ENCODE results near the gene ZC2HC1B. TPM values are rescaled to one million over a fixed set of nuclear protein-coding genes. Genes with fewer than 3 reads are reported as not detected.

ZC2HC1B gene
- total RNA-seq, 1 experiment from 2014 or later, result not detected

DNA sequence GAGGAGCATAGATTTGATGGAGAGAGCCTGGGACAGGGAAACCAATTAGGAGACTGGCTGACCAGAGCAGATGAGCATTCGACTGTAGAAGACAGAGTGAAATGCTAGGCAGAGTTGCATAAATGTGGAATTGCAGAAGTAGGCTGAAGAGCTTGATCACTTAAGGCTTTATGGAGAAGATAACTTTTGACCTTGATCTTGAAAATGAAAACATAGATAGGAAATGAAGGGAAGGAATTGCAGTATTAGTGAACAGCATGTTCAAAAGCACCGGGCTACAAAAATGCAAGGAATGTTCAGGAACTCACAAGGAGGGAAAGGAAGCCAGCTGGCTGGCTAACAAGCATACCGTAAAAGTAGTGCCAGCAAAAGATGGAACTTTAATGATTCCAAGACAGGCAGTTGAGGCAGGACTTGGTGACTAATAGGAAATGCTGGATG lies 41.7 kb upstream of the ZC2HC1B start:
- Histone ChIP-seq H3K56ac (ENCODE audit: insufficient read length, low read depth, low read length) (no peak overlapping the region), H4K8ac (replicated peaks; ENCODE audit: insufficient read length, low read depth, low read length) (no peak overlapping the region), H3K79me1 (ENCODE audit: insufficient read depth, low read depth, low read length, poor library complexity, severe bottlenecking) (no peaks in the 10 kb centered on the region), H4K5ac (ENCODE audit: insufficient read length, low read depth, low read length) (no peak overlapping the region), H4K91ac (ENCODE audit: insufficient read length, low read depth, low read length) (no peak overlapping the region), H2BK15ac (ENCODE audit: low read depth, low read length) (no peak overlapping the region), H3K14ac (ENCODE audit: insufficient read depth, low read length) (no peak overlapping the region), H2AFZ (ENCODE audit: low read length) (no peak overlapping the region), H4K20me1 (ENCODE audit: control insufficient read depth, insufficient read depth, insufficient read length) (no peaks in the 10 kb centered on the region), H2AK5ac (ENCODE audit: insufficient read length, low read length) (no peak overlapping the region), H3K4me1 (ENCODE audit: insufficient read depth, low read length) (no peaks in the 10 kb centered on the region; the same call in 1 of the 2 replicates), H2BK12ac (ENCODE audit: insufficient read length, low read depth, low read length) (no peak overlapping the region), H3K9me3 (ENCODE audit: control insufficient read depth, low read depth, low read length) (no peaks in the 10 kb centered on the region), H2BK120ac (ENCODE audit: low read depth, low read length, poor library complexity, severe bottlenecking) (no peak overlapping the region), H2BK5ac (ENCODE audit: insufficient read length, low read length) (no peak overlapping the region), H3K27me3 (ENCODE audit: insufficient read depth, low read length) (no peaks in the 10 kb centered on the region), H3K18ac (ENCODE audit: insufficient read length, low read depth, low read length) (no peak overlapping the region), H3K23me2 (ENCODE audit: insufficient read length, low read depth, low read length, poor library complexity, severe bottlenecking) (no peaks in the 10 kb centered on the region), H3K4me2 (ENCODE audit: insufficient read depth, insufficient read length, low read length) (no peak overlapping the region), H3T11ph (ENCODE audit: low read length) (no peak overlapping the region), H3K79me2 (ENCODE audit: insufficient read depth, low read length) (no peaks in the 10 kb centered on the region), H3K23ac (ENCODE audit: insufficient read length, low read depth, low read length) (no peak overlapping the region), H2BK20ac (ENCODE audit: low read depth, low read length, poor library complexity, severe bottlenecking) (no peak overlapping the region), H3K9ac (ENCODE audit: extremely low read depth, insufficient read length, low read length) (no peak overlapping the region), H3K27ac (ENCODE audit: insufficient read length, low read depth, low read length) (no peak overlapping the region), H3K4ac (ENCODE audit: low read depth, low read length) (no peak overlapping the region)
- DNase-seq, result no peak
- Mint-ChIP-seq H3K27ac (peak overlapping the region in 1 of 3 experiments; percentile 4; a peak in 1 of 7 replicates), H3K4me1 (peaks cover 13 to 20% of the 10 kb centered on the region in 2 experiments), H3K4me3 (no peak overlapping the region), H3K9me3 (no peaks in the 10 kb centered on the region), H3K36me3 (ENCODE audit: insufficient read depth in 1 of 3, low read depth in 3 of 3) (peaks cover 3 to 27% (median 6%) of the 10 kb centered on the region in 3 experiments; a peak in 5 of 7 replicates), H3K27me3 (ENCODE audit: low read depth) (no peaks in the 10 kb centered on the region)
- TF ChIP-seq, protein P1, sequence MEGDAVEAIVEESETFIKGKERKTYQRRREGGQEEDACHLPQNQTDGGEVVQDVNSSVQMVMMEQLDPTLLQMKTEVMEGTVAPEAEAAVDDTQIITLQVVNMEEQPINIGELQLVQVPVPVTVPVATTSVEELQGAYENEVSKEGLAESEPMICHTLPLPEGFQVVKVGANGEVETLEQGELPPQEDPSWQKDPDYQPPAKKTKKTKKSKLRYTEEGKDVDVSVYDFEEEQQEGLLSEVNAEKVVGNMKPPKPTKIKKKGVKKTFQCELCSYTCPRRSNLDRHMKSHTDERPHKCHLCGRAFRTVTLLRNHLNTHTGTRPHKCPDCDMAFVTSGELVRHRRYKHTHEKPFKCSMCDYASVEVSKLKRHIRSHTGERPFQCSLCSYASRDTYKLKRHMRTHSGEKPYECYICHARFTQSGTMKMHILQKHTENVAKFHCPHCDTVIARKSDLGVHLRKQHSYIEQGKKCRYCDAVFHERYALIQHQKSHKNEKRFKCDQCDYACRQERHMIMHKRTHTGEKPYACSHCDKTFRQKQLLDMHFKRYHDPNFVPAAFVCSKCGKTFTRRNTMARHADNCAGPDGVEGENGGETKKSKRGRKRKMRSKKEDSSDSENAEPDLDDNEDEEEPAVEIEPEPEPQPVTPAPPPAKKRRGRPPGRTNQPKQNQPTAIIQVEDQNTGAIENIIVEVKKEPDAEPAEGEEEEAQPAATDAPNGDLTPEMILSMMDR (conservative IDR thresholded peaks at IDR 0.05), result no peak
- WGBS (ENCODE audit: extremely low coverage, insufficient read length, low lambda C conversion rate), result no CpG with 5 or more reads among the region's 3 CpGs
